Measurements from ENCODE around the gene CPD. TPM values are rescaled to one million over a fixed set of nuclear protein-coding genes. Genes with fewer than 3 reads are reported as not detected.

Gene CPD
- total and polyA plus RNA-seq, 4 donors, result 19.1 to 139 (median 58.8) TPM

DNA sequence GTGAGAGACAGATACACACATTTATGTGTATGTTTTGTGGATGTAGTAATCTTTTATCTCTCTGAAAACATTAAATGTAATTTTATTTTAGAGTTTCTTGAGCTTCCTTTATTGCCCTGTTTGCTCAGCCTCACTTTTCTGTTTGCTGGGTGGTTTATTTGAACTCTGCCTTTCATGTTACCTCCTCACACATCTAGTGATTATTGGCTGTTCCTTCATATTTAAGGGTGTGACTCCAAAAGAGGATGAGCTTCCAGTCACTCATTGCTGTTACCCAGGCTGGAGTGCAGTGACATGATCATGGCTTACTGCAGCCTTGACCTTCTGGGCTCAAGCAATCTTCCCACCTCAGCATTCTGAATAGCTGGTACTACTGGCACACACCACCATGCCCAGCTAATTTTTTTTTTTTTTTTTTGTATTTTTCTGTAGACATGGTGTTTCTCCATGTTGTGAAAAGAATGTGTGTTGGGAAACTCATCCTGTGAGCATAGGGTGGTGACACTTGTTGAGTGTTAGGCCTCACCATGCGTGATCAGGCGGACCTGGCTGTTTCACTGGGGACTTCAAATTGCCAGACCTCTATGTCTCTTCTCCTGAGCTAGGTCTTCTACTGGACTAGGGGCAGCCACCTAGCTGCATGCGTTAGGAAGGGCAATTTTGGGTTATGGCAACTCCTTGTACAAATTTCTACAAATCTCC lies 136.3 kb downstream of the CPD start:
- Histone ChIP-seq H3K4me3 (ENCODE audit: low read depth in 1 of 3, low read length in 3 of 3) (no peak overlapping the region), H3K27ac (ENCODE audit: low read depth in 1 of 2, low read length in 2 of 2) (no peak overlapping the region), H3K4me1 (ENCODE audit: control insufficient read depth in 4 of 4, insufficient read depth in 4 of 4, low read length in 3 of 4) (no peaks in the 10 kb centered on the region), H3K9ac (ENCODE audit: low read depth in 1 of 2, low read length in 2 of 2) (no peak overlapping the region), H3K36me3 (ENCODE audit: control insufficient read depth in 4 of 4, insufficient read depth in 3 of 4, low read depth in 1 of 4, low read length in 3 of 4) (peaks cover 1 to 28% (median 17%) of the 10 kb centered on the region in 4 donors), H3K27me3 (ENCODE audit: control insufficient read depth in 4 of 4, insufficient read depth in 4 of 4, low read length in 3 of 4) (no peaks in the 10 kb centered on the region), H3K9me3 (ENCODE audit: control insufficient read depth in 4 of 4, low read length in 3 of 4) (no peaks in the 10 kb centered on the region)
- no peak for DNase-seq (ENCODE audit: low spot score)
- TF ChIP-seq, protein P1, sequence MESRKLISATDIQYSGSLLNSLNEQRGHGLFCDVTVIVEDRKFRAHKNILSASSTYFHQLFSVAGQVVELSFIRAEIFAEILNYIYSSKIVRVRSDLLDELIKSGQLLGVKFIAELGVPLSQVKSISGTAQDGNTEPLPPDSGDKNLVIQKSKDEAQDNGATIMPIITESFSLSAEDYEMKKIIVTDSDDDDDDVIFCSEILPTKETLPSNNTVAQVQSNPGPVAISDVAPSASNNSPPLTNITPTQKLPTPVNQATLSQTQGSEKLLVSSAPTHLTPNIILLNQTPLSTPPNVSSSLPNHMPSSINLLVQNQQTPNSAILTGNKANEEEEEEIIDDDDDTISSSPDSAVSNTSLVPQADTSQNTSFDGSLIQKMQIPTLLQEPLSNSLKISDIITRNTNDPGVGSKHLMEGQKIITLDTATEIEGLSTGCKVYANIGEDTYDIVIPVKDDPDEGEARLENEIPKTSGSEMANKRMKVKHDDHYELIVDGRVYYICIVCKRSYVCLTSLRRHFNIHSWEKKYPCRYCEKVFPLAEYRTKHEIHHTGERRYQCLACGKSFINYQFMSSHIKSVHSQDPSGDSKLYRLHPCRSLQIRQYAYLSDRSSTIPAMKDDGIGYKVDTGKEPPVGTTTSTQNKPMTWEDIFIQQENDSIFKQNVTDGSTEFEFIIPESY (IDR thresholded peaks at IDR 0.05), result no peak
- TF ChIP-seq MAX (IDR thresholded peaks at IDR 0.05), result no peak
- WGBS, result 94% methylated on average over 3 of the region's 3 CpGs

DNA sequence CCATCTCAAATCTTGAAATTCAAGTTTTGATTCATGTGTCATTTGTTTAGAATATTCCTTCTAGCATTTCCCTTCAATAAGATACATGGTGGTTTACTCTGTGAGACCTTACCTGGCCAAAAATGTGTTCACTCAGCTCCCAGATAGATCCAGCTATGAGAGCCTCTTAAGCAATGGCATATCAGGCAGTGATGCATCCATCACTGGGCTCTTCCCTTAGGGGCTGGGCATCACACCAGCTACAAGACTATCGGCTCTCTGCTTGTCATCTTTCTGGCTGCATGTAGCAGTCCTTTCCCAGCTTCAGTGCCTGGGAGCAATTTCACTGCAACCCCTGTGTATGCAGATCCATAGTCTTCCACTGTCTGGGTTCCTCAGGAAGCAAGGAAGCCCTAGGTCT lies 139.1 kb downstream of the CPD start:
- H3K4me1 ChIP-seq (ENCODE audit: control insufficient read depth in 4 of 4, insufficient read depth in 4 of 4, low read length in 3 of 4), result no peaks in the 10 kb centered on the region
- no peak for DNase-seq (ENCODE audit: low spot score)
- no peak overlapping the region for H3K4me3 ChIP-seq (ENCODE audit: low read depth in 1 of 3, low read length in 3 of 3)
- H3K27ac ChIP-seq (ENCODE audit: low read depth in 1 of 2, low read length in 2 of 2), result no peak overlapping the region
- H3K9me3 ChIP-seq (ENCODE audit: control insufficient read depth in 4 of 4, low read length in 3 of 4), result no peaks in the 10 kb centered on the region
- no peak overlapping the region for H3K9ac ChIP-seq (ENCODE audit: low read depth in 1 of 2, low read length in 2 of 2)
- peaks cover 6 to 45% (median 31%) of the 10 kb centered on the region in 4 donors for H3K36me3 ChIP-seq (ENCODE audit: control insufficient read depth in 4 of 4, insufficient read depth in 3 of 4, low read depth in 1 of 4, low read length in 3 of 4)
- WGBS, result 95% methylated on average over 1 of the region's 1 CpG
- H3K27me3 ChIP-seq (ENCODE audit: control insufficient read depth in 4 of 4, insufficient read depth in 4 of 4, low read length in 3 of 4), result no peaks in the 10 kb centered on the region
- TF ChIP-seq TAF1 (conservative IDR thresholded peaks at IDR 0.05) (no peak), EGR1 (IDR thresholded peaks at IDR 0.05; ENCODE audit: low read depth in 2 of 2) (no peak), FOXA2 (IDR thresholded peaks at IDR 0.05) (no peak), RXRA (IDR thresholded peaks at IDR 0.05) (no peak)
- TF ChIP-seq, protein P1 (IDR thresholded peaks at IDR 0.05), result no peak

DNA sequence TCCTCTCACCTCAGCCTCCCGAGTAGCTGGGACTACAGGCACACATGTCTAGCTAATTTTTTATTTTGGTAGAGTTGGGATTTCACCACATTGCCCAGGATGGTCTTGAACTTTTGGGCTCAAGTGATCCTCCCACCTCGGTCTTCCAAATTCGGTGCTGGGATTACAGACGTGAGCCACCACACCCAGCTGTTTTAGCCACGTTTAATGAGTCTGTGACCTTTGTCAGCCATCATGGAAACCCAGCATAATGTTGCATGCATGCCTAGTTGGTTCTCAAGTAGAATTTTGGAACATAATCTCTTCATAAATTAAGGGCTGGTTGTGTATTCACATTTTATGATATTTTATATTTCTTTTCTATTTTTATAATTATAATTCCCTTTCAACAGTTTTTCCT lies 140.4 kb downstream of the CPD start:
- 84% methylated on average over 5 of the region's 5 CpGs for WGBS
- no peaks in the 10 kb centered on the region for H3K4me1 ChIP-seq (ENCODE audit: control insufficient read depth in 4 of 4, insufficient read depth in 4 of 4, low read length in 3 of 4)
- no peak overlapping the region for H3K27ac ChIP-seq (ENCODE audit: low read depth in 1 of 2, low read length in 2 of 2)
- TF ChIP-seq FOXA1 (IDR thresholded peaks at IDR 0.05), result no peak
- no peak for TF ChIP-seq JUND (IDR thresholded peaks at IDR 0.05)
- no peak for TF ChIP-seq YY1 (IDR thresholded peaks at IDR 0.05)
- no peak for TF ChIP-seq MAX (IDR thresholded peaks at IDR 0.05)
- TF ChIP-seq, protein P2, sequence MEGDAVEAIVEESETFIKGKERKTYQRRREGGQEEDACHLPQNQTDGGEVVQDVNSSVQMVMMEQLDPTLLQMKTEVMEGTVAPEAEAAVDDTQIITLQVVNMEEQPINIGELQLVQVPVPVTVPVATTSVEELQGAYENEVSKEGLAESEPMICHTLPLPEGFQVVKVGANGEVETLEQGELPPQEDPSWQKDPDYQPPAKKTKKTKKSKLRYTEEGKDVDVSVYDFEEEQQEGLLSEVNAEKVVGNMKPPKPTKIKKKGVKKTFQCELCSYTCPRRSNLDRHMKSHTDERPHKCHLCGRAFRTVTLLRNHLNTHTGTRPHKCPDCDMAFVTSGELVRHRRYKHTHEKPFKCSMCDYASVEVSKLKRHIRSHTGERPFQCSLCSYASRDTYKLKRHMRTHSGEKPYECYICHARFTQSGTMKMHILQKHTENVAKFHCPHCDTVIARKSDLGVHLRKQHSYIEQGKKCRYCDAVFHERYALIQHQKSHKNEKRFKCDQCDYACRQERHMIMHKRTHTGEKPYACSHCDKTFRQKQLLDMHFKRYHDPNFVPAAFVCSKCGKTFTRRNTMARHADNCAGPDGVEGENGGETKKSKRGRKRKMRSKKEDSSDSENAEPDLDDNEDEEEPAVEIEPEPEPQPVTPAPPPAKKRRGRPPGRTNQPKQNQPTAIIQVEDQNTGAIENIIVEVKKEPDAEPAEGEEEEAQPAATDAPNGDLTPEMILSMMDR (IDR thresholded peaks at IDR 0.05; ENCODE audit: low read depth, low read length, missing input control), result no peak
- TF ChIP-seq HNF4A (conservative IDR thresholded peaks at IDR 0.05), result no peak
- TF ChIP-seq, protein P1 (IDR thresholded peaks at IDR 0.05), result no peak
- no peak overlapping the region for H3K9ac ChIP-seq (ENCODE audit: low read depth in 1 of 2, low read length in 2 of 2)
- H3K36me3 ChIP-seq (ENCODE audit: control insufficient read depth in 4 of 4, insufficient read depth in 3 of 4, low read depth in 1 of 4, low read length in 3 of 4), result peaks cover 6 to 36% (median 26%) of the 10 kb centered on the region in 4 donors
- H3K9me3 ChIP-seq (ENCODE audit: control insufficient read depth in 4 of 4, low read length in 3 of 4), result no peaks in the 10 kb centered on the region
- no peaks in the 10 kb centered on the region for H3K27me3 ChIP-seq (ENCODE audit: control insufficient read depth in 4 of 4, insufficient read depth in 4 of 4, low read length in 3 of 4)
- no peak overlapping the region for H3K4me3 ChIP-seq (ENCODE audit: low read depth in 1 of 3, low read length in 3 of 3)
- DNase-seq (ENCODE audit: low spot score), result no peak
